Heart right ventricle (tissue), 16 donors: ENCODE data around the gene DGCR2. TPM values are rescaled to one million over a fixed set of nuclear protein-coding genes. Genes with fewer than 3 reads are reported as not detected.
"Not testable (repeated sequence)": the region's sequence is repeated elsewhere in the genome, so short reads cannot be mapped to it uniquely, and the experiment has no call there.

Experiments used
- ATAC-seq, 8 donors: fragments of 200-7000 bp; cut with Tn5 transposase; one replicate each; pipeline ENCODE4 v1.9.1; 2020; ENCODE audit warnings: mild to moderate bottlenecking in 8 of 8, moderate library complexity in 8 of 8, moderate number of reproducible peaks in 1 of 8
- DNase-seq, 2 donors: peaks; one replicate each; pipeline ENCODE4 v3.0.0-alpha.2; 2020
- H3K27ac ChIP-seq, 10 donors: fragments of 200-600 bp; sonication (generic) in 2 of 10; one replicate each; pipeline versions ENCODE4 v1.5.0 to v1.8.0; 2020 to 2022; ENCODE audit warnings: mild to moderate bottlenecking in 3 of 10
- H3K27me3 ChIP-seq, 7 donors: fragments of 200-600 bp; one replicate each; pipeline ENCODE4 v1.8.0; 2021 to 2022; ENCODE audit warnings: mild to moderate bottlenecking in 2 of 7
- H3K36me3 ChIP-seq, 9 donors: fragments of 200-600 bp; sonication (generic) in 1 of 9; one replicate each; pipeline versions ENCODE4 v1.5.0 to v1.8.0; 2020 to 2022; ENCODE audit warnings: mild to moderate bottlenecking in 2 of 9
- H3K4me1 ChIP-seq, 9 donors: fragments of 200-600 bp; sonication (generic) in 1 of 9; one replicate each; pipeline versions ENCODE4 v1.5.0 to v1.8.0; 2020 to 2022; ENCODE audit warnings: mild to moderate bottlenecking in 4 of 9
- H3K4me3 ChIP-seq, 10 donors: fragments of 200-600 bp; sonication (generic) in 2 of 10; one replicate each; pipeline versions ENCODE4 v1.5.0 to v1.8.0; 2020 to 2022; ENCODE audit warnings: mild to moderate bottlenecking in 7 of 10, moderate library complexity in 2 of 10
- H3K9me3 ChIP-seq, 11 donors: fragments of 200-600 bp in 10 of 11; sonication (generic) in 2 of 11; one replicate each; pipeline versions ENCODE4 v1.5.0 to v1.8.0; 2013 to 2022; ENCODE audit warnings: mild to moderate bottlenecking in 2 of 11, control low read depth in 1 of 11, moderate library complexity in 1 of 11
- WGBS, 2 donors: extraction: QIAGEN DNeasy Blood & Tissue Kit; methylation state at CpG; one replicate each; pipeline ENCODE4 v1.1.7; 2013; ENCODE audit warnings: inconsistent platforms in 1 of 2; 5-methylcytosine and 5-hydroxymethylcytosine counted together
- intact Hi-C, 10 donors: fragments of 100-400 bp; cut with DNase I; formaldehyde crosslinking; loops; one replicate each; pipeline versions ENCODE4 v1.11.1 to v1.14.2; 2022
- polyA plus RNA-seq, 2 donors: library from polyadenylated mRNA; stranded (reverse); fragments of 200-250 nt; gene quantifications; one replicate each; pipeline ENCODE4 v1.2.3, GENCODE V29; 2013
- total RNA-seq, 10 donors: library from RNA; stranded (reverse); fragmentation: NEBNext Ultra II Directional in 3 of 10; extraction: Animal tissue kit (Norgen Biotek cat#: 25700) in 3 of 10; gene quantifications; one replicate each; pipeline versions ENCODE4 v1.2.1 to v1.2.4, GENCODE V29; 2021 to 2023
- TF ChIP-seq, protein P1 (sequence below), 9 donors: fragments of 200-600 bp; sonication (generic) in 2 of 9; IDR thresholded peaks; one replicate each; pipeline versions ENCODE4 v1.5.0 to v1.8.0; 2021 to 2022; ENCODE audit warnings: antibody characterized with exemption in 9 of 9, mild to moderate bottlenecking in 5 of 9, moderate library complexity in 1 of 9
- donor health status: Arrhythmogenic right ventricular cardiomyopathy.
- donor health status: ischemic (EF 13 %, LVEDD 7.1; RV severe dilation, severe dysfunction).
- donor health status: healthy with polysubstance abuse.
- donor health status: DM: no; HTN: yes; CAD: no.
- donor health status: DM: no; HTN: no; CAD: no.
- donor health status: ischemic (EF 25% LVEDD 6.9; RV normal size, moderate dysfunction).
- donor health status: ischemic (EF 25% LVEDD 5.7; RV mildly dilated, moderate dysfunction).
- donor health status: healthy.
- donor health status: DM: yes; HTN: yes; CAD: no.
- donor health status: Ischemic cardiomyopathy.
- donor health status: ischemic (EF 35%, LVEDD 5.7; RV mildly dilated, moderate dysfunction).
- donor health status: nonischemic (EF 11% LVEDD 7.7; RV severe dilation, severe dysfunction).
- donor health status: DM: yes; HTN: yes; CAD: no.
- donor health status: PGD.
- donor health status: ischemic (EF 29% LVEDD 5.4; RV normal size, mild dysfunction).
- donor health status: nonischemic (EF 23%, LVEDD 6.1; RV moderate dilation, normal function).

DGCR2 gene
- total and polyA plus RNA-seq, 12 donors, result 17.0 to 58.0 (median 39.1) TPM

DNA sequence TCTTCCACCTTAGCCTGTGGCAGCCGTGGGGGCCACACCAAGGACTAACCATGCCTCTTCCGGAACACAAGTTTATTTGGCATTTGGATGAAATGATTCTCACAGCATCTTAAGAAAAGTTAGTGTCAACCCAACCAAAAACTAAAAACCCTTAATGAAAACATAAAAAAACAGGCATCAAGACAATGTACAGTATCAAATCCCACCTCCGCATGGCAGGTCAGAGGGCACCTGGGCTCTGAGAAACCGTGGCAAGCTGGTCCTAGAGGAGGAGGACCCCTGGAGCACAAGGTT, 86.0 kb downstream of the DGCR2 start:
- TF ChIP-seq, protein P1, sequence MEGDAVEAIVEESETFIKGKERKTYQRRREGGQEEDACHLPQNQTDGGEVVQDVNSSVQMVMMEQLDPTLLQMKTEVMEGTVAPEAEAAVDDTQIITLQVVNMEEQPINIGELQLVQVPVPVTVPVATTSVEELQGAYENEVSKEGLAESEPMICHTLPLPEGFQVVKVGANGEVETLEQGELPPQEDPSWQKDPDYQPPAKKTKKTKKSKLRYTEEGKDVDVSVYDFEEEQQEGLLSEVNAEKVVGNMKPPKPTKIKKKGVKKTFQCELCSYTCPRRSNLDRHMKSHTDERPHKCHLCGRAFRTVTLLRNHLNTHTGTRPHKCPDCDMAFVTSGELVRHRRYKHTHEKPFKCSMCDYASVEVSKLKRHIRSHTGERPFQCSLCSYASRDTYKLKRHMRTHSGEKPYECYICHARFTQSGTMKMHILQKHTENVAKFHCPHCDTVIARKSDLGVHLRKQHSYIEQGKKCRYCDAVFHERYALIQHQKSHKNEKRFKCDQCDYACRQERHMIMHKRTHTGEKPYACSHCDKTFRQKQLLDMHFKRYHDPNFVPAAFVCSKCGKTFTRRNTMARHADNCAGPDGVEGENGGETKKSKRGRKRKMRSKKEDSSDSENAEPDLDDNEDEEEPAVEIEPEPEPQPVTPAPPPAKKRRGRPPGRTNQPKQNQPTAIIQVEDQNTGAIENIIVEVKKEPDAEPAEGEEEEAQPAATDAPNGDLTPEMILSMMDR (IDR thresholded peaks at IDR 0.05), result no peak

DNA sequence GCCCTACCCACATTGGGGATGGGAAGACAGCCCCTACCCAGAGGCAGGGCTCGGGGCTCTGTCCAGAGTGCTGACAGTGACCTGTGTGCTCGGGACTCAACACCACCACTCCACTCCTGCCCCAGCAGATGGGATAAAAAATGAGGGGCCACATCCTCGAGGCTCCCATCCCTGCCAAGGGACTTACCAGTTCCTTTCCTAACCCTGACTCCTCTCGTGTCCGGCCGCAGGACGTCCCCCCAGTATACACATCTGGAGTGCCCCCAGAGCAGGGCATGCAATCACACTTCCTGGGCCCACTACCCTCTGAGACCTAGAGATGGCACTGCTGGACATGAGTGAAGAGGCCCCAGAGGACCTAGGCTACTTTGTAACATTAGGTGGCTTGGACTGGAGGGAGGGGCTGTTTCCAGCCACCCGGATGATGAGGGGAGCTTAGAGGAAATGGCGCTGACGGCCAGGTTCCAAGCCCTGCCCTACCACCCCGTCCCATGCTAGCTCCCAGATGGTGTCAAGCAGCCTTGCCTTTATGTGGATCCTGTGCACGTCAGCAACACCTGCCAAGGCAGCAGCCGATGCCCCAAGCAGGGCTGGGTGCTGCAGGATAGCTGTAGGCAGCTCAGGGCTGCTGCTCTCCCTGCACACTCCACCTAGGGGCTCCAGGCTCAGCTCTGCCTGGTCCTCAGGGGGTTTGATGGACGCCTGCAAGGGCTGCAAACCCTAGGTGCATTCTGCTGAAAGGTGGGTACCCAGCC, 86.6 kb downstream of the DGCR2 start:
- TF ChIP-seq, protein P1 (IDR thresholded peaks at IDR 0.05), result peak in 1 of 9 donors; percentile 17
- H3K9me3 ChIP-seq, result no peaks in the 10 kb centered on the region
- H3K36me3 ChIP-seq, result peaks cover 0 to 41% (median 23%) of the 10 kb centered on the region in 9 donors
- peaks cover 0 to 3% (median 0%) of the 10 kb centered on the region in 9 donors for H3K4me1 ChIP-seq
- ATAC-seq, result peak in 4 of 8 donors; percentile 6 to 35 (median 16)
- H3K27me3 ChIP-seq, result peaks cover 0 to 3% (median 3%) of the 10 kb centered on the region in 7 donors
- no peak for DNase-seq
- no peak overlapping the region for H3K4me3 ChIP-seq
- intact Hi-C loops, result no loop called here
- 37 to 43% methylated on average over 14 of the region's 14 CpGs for WGBS, 2 donors
- no peak overlapping the region for H3K27ac ChIP-seq

More for the DNA sequence above, 86.0 kb downstream of the DGCR2 start:
- DNase-seq, result no peak
- ATAC-seq, result no peak
- H3K27me3 ChIP-seq, result peaks cover 0 to 3% (median 0%) of the 10 kb centered on the region in 7 donors
- intact Hi-C loops, result no loop called here
- H3K36me3 ChIP-seq, result peaks cover 0 to 46% (median 28%) of the 10 kb centered on the region in 9 donors
- H3K4me3 ChIP-seq, result no peak overlapping the region
- H3K4me1 ChIP-seq, result peaks cover 0 to 3% (median 0%) of the 10 kb centered on the region in 9 donors
- H3K9me3 ChIP-seq, result no peaks in the 10 kb centered on the region
- H3K27ac ChIP-seq, result no peak overlapping the region
- WGBS, 2 donors, result 82 to 83% methylated on average over 4 of the region's 4 CpGs

DNA sequence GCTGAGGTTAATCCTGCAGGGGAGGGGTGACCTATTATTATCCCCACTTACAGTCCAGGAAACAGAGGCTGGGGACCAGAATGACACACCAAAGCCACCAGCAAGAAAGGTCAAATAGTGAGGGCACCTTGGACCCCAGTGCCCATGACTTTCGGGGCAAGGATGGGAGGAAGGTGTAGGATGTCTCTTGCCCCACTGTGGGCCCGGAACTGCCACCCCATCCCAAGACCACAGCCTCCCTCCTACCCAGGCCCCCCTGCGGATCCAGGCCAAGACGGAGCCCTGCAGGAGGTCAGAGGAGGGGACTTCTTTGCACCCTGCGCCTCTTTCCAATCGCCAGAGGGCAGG, 87.1 kb downstream of the DGCR2 start:
- peaks cover 0 to 35% (median 17%) of the 10 kb centered on the region in 9 donors for H3K36me3 ChIP-seq
- H3K4me3 ChIP-seq, H3K27me3 ChIP-seq, DNase-seq, H3K4me1 ChIP-seq, H3K27ac ChIP-seq, ATAC-seq, intact Hi-C loops, H3K9me3 ChIP-seq: not testable (repeated sequence)
- 30 to 46% methylated on average over 6 of the region's 6 CpGs for WGBS, 2 donors

DNA sequence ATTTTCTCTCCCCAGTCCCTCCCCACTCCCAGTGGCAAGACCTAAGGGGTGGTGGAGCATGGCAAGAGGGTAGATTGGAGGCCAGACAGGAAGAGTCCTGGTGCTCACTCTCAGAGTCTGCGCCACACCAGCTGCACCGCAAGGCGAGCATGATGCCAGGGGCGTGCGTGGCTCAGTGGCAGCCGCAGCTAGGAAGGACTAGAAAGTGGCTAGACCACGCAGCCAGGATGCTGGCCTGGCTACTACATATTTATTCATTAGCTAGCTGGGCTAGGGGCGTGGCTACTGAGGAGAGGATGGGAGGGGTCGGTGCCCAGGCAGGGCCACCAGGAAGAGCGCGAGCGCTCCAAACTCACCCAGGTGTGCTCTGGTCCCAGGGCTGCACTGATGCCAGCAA, 87.5 kb downstream of the DGCR2 start:
- H3K9me3 ChIP-seq, intact Hi-C loops, H3K4me1 ChIP-seq, ATAC-seq, DNase-seq, H3K4me3 ChIP-seq, H3K27ac ChIP-seq, H3K27me3 ChIP-seq: not testable (repeated sequence)
- 66 to 89% methylated on average over 8 to 9 of the region's 12 CpGs for WGBS, 2 donors
- peaks cover 0 to 31% (median 14%) of the 10 kb centered on the region in 9 donors for H3K36me3 ChIP-seq

DNA sequence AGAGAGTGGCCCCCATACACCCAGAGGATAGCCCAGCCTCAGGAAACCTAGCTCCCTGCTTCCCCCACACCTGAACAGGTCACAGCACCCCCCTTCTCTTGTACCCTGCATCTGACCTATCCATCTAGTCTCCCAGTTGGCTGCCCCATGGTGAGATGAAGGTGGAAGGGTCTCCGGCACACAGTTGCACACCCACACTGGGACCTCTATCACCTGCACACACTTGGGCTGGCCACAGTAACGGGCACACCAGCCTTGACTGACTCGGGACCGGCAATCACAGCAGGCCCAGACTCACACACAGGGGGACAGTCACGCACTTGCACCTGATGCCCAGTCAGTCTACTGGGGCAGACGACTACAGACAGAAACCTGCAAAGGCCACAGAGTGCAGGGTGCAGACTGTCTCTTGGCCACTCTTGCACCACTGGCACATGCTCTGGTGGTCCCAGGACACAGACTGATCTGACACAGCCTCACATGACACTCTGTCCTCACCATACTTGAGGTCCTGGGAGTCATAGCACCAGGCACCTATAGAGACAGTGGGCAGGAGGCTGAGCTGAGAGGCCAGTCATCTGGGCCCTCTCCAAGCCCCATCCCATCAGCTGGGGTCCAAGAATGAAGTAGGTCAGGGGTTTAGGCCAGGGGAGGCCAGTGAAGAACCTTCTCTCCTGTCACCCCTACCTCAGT, 88.0 kb downstream of the DGCR2 start:
- intact Hi-C loops, result not testable (repeated sequence)
- peak in 1 of 8 donors; percentile 18 for ATAC-seq
- peaks cover 0 to 26% (median 10%) of the 10 kb centered on the region in 9 donors for H3K36me3 ChIP-seq

DNA sequence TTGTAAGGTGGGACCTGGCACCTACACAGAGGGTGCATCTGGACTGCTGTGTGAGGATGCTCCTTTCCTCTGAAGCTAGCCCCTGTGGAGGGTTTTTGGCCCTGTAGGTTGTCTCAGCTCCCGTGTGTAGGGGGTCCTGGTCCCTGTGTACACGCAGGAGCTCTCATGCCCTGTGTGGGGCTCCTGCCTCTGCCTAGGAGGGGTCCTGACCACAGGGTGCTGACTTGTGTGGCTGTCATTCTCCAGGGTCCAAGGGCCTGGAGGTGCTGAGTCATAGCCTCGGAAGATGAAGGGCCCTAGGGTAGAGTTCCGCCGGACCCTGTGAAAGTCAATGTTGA, 88.7 kb downstream of the DGCR2 start:
- DNase-seq, H3K27ac ChIP-seq, H3K9me3 ChIP-seq, H3K4me3 ChIP-seq, ATAC-seq, H3K4me1 ChIP-seq, intact Hi-C loops: not testable (repeated sequence)
- H3K27me3 ChIP-seq, result peaks cover 0 to 19% (median 17%) of the 10 kb centered on the region in 7 donors
- 61 to 63% methylated on average over 5 of the region's 5 CpGs for WGBS, 2 donors
- H3K36me3 ChIP-seq, result peaks cover 0 to 20% (median 3%) of the 10 kb centered on the region in 9 donors

More for the DNA sequence above, 88.0 kb downstream of the DGCR2 start:
- H3K4me1 ChIP-seq, H3K27ac ChIP-seq, H3K4me3 ChIP-seq, H3K9me3 ChIP-seq, DNase-seq: not testable (repeated sequence)
- H3K27me3 ChIP-seq, result peaks cover 0 to 13% (median 11%) of the 10 kb centered on the region in 7 donors
- 83 to 88% methylated on average over 5 of the region's 6 CpGs for WGBS, 2 donors

DNA sequence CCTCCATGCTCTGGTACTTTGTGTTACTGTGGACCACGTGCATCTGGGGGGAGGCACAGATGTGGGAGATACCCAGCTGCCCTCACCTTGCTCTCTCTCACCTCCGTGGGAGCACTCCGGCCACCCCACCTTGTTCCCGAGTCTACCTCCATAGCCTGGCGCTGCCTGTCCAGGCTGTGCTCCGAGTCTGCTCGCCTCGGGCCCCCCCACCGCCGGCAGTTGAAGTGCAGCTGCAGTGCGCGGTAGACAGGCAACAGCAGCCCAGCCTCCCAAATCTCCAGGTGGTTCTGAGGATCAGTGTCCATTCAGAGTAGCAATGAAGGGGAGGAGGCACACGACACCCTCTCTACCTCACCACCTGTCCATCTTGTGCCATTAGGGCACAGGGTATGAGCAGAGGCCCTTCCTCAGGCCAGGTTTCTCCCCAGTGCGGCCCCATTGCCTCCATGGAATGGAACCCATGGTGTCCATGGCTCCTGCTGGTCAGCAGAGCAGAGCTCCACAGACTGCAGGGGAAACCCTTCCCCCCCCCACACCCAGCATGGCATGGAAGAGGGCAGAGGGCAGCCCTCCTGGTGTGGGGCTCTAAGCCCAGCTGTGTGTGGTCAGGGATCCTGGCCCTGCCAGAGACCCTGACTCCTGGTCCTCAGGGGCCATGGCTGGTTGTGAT, 89.2 kb downstream of the DGCR2 start:
- ATAC-seq, H3K4me3 ChIP-seq, DNase-seq, H3K4me1 ChIP-seq, H3K27ac ChIP-seq, intact Hi-C loops, H3K9me3 ChIP-seq: not testable (repeated sequence)
- Histone ChIP-seq H3K36me3 (peaks cover 0 to 15% (median 0%) of the 10 kb centered on the region in 9 donors), H3K27me3 (peaks cover 0 to 22% (median 19%) of the 10 kb centered on the region in 7 donors)
- WGBS, 2 donors, result 82 to 84% methylated on average over 14 of the region's 14 CpGs

DNA sequence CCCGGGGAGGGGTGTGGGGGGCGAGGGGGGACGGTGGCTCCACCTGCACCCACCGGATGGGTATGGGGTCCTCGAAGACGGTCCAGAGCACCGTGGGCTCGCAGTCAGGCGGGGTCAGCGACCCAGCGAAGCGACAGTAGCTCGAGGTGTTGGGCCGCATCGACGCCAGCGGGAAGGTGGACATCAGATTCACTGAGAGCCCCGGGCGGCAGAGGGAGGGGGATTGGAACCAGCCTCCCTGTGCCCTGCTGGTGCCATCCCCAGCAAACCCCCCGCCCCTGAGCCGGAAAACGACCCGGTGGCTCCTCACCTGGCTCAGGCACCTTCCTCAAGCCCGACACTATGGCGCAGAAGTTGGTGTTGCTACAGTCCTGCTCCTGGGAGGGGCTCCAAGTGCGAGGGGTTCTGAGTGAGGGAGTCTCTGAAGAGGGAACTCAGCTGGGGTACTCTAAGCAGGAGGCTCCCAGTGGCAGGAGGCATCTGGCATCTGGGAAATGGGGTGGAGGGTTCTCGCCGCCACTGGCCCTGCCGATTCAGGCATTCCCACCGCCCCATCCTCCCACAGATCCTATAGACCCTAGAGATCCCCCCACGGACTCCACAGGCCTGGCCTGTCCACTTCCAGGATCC, 89.9 kb downstream of the DGCR2 start:
- ATAC-seq, DNase-seq: not testable (repeated sequence)
- 82% methylated on average over 17 to 21 of the region's 31 CpGs for WGBS, 2 donors

More for the DNA sequence above, 89.9 kb downstream of the DGCR2 start:
- H3K27ac ChIP-seq, H3K4me3 ChIP-seq, H3K9me3 ChIP-seq, H3K36me3 ChIP-seq, intact Hi-C loops, H3K4me1 ChIP-seq: not testable (repeated sequence)
- H3K27me3 ChIP-seq, result peaks cover 0 to 28% (median 19%) of the 10 kb centered on the region in 7 donors
